Stimulated activated CD8-positive, alpha-beta memory T cell treated with anti-CD3 and anti-CD28 coated beads, Interleukin-4, amount 100 ng/mL, for 1 hour (primary cell): ENCODE results near the gene ARMC2.
"Not testable (repeated sequence)": the region's sequence is repeated elsewhere in the genome, so short reads cannot be mapped to it uniquely, and the experiment has no call there.

Experiments used
- DNase-seq, 2 donors: peaks; one replicate each; pipeline ENCODE4 v3.0.0-alpha.2; 2020; ENCODE audit warnings: low read depth in 2 of 2, low spot score in 1 of 2

ARMC2 gene

DNA sequence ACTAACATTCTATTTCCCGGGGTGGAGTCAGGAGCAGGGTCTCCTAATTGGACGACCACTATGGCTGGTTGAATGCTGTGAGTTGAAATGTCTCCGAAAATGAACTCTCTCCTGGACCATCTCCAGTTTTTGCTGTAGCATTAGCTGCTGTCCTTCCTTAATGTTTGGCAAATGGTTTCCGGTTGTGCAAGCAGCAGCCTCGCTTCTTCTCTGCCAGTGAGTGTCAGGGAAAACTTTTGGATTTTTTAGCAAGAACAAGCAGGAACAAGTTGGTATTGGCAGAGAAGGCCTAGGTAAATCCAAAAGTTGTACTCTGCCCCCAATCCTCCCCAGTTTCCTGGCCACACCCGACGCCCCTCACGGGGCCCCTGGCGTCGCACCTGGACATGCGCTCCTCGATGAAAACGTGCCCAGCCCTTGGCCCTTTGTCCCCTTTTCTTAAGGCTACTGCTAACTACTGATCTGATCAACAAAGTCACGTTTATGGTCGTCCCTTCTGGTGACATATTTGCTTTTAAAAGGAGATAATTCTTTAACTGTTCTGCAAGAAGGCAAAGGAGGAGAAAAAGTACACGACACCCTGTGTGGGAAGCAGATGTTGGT, 103.2 kb downstream of the ARMC2 start:
- DNase-seq = no peak

DNA sequence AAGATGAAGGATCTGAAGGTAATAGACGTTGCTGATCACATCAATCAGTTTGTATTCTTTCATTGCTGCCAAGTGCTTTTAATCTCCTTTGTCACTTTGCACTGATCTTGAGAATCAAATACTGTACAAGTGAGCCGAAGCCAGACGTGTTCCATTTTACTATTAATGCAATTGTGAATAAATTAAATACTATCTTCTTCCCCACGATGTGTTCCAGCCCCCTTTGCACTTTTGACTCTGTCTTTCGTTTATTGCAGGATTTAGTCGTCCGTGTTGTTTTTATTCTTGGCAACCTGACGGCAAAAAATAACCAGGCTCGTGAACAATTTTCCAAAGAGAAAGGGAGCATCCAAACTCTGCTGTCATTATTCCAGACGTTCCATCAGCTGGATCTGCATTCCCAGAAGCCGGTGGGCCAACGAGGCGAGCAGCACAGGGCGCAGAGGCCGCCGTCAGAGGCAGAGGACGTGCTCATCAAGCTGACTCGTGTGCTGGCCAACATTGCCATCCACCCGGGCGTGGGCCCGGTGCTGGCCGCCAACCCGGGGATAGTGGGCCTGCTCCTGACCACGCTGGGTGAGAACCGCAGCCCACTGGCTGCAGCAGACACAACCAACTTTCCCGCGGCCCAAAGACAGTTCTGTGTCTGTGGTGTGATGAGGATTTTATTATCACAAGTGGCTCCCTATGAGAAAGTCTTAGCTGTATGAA, 104.7 kb downstream of the ARMC2 start:
- DNase-seq = no peak

- DNase-seq = no peak
These were observed 105.5 kb downstream of the ARMC2 start for GRCh38 chr6:108953681-108954080.

GRCh38 chr6:108955329-108955949, 107.2 kb downstream of the ARMC2 start:
- DNase-seq = no peak

GRCh38 chr6:108957221-108957620, 109.0 kb downstream of the ARMC2 start:
- no peak for DNase-seq

- no peak for DNase-seq
These were observed 110.9 kb downstream of the ARMC2 start for GRCh38 chr6:108958900-108959770.

DNA sequence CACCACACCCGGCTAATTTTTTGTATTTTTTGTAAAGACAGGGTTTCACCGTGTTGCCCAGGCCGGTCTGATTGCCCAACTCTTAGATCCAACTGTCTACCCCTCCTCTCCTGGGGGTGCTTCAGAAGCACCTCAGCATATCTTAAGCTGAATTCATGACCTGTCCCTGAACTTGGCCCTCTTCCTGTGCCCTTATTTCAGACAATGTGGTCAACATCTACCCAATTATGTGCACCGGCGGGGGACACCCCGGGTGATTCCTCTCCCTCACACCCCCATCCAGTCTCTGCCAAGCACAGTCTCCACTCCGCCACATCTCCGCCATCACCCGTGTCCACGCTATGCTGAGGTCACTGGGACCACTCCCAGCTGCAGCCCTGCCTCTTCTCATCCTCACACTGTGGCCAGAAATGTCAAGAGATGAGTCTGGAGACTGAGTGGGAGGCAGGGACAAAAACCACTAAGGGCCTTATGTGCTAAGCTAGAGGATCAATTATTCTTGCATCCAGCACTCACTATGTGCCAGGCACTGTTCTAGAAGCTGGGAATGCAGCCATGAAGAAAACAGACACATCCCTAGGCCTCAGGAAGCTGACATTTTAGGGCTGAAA, 111.9 kb downstream of the ARMC2 start:
- no peak for DNase-seq

- no peak for DNase-seq
These were observed 112.4 kb downstream of the ARMC2 start for GRCh38 chr6:108960601-108961000.

DNA sequence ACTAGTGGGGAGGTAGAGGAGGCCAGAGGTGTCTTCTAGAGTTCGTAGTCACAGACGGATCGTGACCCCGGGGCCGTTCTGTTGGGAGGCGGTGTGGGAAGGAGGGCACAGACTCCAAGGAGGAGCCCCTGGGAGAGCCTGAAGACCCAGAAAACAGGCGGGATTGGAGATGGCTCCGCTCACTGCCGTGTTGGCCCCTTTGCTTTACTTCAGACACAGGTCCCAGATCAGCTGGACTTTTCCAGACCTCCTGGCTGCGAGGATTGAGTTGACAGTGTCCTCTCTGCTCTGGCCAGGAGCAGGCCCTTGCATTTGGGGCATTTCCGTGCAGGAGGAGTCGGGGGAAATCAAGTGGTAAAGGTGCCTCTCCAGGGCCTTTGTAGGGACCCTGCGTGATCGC, 112.9 kb downstream of the ARMC2 start:
- DNase-seq = no peak

GRCh38 chr6:108961985-108962384, 113.8 kb downstream of the ARMC2 start:
- DNase-seq = no peak

DNA sequence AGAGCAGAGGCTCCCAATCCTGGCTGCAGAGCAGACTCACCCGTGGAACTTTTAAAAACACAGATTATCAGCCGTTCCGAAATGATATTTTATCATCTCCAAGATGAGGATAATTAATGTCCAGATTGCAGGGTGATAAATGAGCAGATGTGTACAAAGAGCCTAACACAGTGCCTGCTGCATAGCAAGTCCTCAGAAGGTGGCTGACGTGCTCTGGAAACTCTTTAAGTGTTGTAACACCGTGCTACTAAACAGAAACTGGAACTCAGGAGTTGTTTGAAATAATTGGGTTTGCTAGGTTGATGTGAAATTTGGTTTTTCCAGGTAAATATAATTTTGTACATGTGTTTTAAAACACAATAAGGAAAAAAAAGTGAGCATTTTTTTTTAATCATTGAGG, 118.0 kb downstream of the ARMC2 start:
- DNase-seq = no peak

DNA sequence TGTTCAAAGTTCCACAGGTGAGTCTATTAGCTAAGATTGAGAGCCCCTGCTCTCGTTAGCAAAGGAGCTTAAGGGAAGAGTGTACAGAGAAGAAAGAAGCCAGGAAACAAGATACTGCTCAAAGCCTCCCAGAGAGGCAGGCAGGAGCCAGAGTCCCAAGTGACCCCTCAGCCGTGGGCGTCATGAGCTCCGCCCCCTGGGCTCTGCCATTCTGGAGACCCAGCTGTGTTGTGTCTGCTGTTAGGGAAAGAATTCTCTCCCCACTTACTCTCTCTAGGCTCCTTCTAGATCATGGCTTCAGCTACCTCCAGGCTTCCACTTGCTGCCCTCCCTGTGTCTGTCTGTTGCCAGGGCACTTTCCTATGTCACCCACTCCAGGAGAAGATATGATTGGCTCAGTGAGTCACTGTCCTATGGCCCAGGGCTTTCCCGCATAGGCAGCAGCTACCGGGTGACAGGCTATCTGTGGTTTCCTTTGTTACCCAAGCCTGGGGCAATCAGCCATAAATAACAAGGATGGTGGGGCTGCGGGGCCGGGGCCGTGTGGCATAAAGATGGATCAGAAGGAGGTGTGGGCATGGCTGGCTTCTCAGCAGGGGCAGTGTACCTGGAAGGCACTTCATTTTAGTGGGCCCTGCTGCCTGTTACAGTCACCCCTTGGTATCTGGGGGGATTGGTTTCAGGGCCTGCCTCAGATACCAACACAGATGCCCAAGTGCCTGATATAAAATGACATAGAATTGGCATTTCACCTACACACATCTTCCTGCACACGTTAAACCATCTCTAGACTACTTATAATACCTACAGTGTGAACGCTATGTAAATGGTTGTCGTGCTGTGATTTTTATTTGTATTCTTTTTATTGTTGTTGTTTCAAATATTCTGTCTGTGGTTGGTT, 118.9 kb downstream of the ARMC2 start:
- peak in 1 of 2 donors; percentile 14 for DNase-seq

GRCh38 chr6:108968325-108969316, 120.4 kb downstream of the ARMC2 start:
- DNase-seq = no peak

GRCh38 chr6:108969776-108970175, 121.6 kb downstream of the ARMC2 start:
- DNase-seq = no peak

DNA sequence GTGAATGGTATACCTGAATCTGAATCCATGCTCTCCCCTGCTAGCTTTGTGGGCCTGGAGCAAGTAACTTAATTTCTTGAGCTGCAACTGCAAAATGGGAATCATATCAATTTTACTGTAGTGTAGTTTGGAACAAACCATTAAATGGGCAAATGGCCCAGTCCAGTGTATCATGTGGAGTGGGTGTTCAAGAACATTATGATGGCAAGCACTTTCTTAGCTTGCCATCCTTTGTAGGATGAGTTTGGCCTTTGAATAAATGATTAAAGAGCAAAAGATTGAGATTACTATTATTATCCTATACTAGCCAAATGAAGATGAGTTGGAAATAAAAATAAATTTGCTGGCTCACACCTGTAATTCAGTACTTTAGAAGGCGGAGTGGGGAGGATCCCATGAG, 126.0 kb downstream of the ARMC2 start:
- no peak for DNase-seq

- not testable (repeated sequence) for DNase-seq
These were observed 130.4 kb downstream of the ARMC2 start for GRCh38 chr6:108978638-108979037.

DNA sequence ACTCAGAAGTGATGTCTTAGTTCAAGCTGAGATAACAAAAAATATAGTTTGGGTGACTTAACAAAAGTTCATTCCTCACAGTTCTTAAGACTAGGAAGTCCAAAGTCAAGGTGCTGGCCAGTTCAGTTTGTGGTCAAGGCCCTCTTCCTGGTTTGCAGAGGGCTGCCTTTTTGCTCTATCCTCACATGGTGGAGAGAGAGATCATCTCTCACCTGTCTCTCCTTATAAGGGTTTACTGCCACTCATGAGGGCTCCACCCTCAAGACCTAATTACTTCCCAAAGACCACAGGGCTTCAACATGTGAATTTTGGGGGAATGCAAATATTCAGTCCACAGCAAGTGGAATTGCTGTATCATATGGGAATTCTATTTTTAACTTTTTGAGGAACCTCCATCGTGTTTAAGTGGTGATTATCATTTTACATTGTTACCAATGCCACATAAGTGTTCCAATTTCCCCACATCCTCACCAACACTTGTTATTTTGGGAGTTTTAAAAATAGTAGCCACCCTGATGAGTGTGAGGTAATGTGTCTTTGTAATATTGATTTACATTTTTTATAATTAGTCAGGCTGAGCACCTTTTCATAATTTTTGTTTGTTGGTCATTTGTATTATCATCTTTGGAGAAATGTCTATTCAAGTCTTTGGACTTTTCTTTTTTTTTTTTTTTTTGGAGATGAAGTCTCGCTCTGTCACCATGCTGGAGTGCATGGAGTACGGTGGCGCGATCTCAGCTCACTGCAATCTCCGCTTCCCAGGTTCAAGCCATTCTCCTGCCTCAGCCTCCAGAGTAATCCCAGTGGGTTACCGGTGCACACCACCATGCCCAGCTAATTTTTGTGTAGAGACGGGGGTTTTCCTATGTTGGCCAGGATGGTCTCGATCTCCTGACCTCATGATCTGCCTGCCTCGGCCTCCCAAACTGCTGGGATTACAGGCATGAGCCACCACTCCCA, 134.2 kb downstream of the ARMC2 start:
- no peak for DNase-seq

GRCh38 chr6:108983151-108983550, 134.9 kb downstream of the ARMC2 start:
- no peak for DNase-seq
